GM12874 (cell line): ENCODE measurements around the gene ADAMTS18.

Experiments used
- TF ChIP-seq, protein P1 (sequence below): IDR thresholded peaks from 2 replicates; pipeline ENCODE4 v1.5.1; 2011; ENCODE audit warnings: low read depth, mild to moderate bottlenecking, control low read depth, low read length, moderate library complexity; ENCODE audit not compliant: insufficient read depth

Gene ADAMTS18

GRCh38 chr16:77373726-77374125, 61.1 kb downstream of the ADAMTS18 start:
- TF ChIP-seq, protein P1, sequence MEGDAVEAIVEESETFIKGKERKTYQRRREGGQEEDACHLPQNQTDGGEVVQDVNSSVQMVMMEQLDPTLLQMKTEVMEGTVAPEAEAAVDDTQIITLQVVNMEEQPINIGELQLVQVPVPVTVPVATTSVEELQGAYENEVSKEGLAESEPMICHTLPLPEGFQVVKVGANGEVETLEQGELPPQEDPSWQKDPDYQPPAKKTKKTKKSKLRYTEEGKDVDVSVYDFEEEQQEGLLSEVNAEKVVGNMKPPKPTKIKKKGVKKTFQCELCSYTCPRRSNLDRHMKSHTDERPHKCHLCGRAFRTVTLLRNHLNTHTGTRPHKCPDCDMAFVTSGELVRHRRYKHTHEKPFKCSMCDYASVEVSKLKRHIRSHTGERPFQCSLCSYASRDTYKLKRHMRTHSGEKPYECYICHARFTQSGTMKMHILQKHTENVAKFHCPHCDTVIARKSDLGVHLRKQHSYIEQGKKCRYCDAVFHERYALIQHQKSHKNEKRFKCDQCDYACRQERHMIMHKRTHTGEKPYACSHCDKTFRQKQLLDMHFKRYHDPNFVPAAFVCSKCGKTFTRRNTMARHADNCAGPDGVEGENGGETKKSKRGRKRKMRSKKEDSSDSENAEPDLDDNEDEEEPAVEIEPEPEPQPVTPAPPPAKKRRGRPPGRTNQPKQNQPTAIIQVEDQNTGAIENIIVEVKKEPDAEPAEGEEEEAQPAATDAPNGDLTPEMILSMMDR, result no peak

DNA sequence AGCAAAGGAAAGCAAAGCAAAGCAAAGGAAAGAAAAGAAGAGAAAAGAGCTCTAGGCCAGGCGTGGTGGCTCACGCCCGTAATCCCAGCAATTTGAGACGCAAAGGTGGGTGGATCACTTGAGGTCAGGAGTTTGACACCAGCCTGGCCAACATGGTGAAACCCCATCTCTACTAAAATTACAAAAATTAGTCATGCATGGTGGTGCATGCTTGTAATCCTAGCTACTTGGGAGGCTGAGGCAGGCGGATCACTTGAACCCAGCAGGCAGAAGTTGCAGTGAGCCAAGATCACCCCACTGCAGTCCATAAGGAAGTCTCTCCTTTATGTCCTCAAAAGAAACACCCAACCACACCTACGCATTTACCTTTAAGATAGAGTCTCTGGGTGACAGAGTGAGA, 70.1 kb downstream of the ADAMTS18 start:
- TF ChIP-seq, protein P1, result no peak

DNA sequence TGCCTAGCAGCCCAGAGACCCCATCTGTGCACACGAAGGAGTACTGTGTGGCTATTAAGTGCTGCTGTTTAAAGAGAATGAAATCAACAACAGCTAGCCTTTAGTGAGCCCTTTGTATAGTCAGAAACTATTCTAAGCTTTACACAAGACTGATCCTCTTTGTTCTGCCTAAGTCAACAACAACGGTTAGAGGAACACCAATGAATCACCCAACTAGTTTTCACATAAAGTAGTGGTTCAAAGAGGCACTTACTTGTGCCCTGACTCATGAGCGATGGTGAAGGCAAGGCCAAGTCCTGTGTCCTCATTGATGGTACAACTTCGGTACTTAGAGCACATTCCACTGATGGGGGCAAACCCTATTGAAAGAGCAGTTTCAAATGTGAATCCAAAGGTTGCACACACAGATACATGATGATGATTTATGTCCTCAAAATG, 75.8 kb downstream of the ADAMTS18 start:
- TF ChIP-seq, protein P1, result no peak

GRCh38 chr16:77353587-77354263, 81.1 kb downstream of the ADAMTS18 start:
- TF ChIP-seq, protein P1, result no peak

- TF ChIP-seq, protein P1, result no peak
These were observed 90.5 kb downstream of the ADAMTS18 start for GRCh38 chr16:77344341-77344740.

DNA sequence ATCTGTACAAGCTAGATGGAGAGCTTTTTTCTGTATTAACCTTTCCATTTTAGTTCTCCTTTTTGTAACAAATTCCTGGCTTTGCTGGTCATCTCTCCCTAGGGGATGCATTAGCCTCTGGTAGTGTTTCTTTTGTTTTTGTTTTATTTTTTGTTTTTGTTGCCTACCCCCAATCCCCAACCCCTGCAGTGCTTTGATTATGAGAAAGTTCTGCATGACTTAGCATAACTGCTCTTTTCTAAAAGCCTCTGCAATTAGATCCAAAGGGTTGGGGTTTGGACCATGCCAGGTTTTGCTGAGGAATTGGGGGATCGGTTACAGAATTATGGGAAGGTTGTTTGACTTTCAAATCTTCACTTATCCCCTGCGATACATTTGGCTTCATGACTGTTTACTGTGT, 98.2 kb downstream of the ADAMTS18 start:
- TF ChIP-seq, protein P1, result no peak

DNA sequence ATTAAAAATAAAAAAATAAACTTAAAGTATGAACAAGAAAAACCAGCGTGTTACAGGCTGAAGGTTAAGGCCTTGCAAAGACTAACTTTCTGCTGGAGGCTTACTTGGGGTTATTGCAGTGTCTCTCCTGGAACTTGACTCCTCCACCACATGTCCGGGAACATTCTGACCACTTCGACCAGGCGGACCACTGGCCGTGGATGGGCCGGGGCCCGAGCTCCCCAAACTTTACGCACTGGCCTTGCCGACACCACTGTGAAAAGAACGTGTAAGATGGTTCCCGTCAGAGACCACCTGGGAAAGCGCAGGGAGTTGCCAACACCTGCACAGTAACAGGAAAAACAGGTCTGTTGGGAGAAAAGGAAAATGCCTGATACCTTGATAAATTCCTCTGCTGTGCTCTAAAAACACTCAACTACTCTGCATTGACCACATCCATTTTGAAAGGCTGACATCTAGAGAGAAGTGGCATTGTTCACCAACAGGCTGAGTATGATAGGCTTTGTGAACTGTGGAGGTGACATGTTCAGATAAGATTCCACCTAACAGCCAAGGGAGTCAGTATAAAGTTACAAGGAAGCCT, 99.1 kb downstream of the ADAMTS18 start:
- TF ChIP-seq, protein P1, result no peak
